Eye (tissue), 1 donor: ENCODE data around the gene MYOZ2.

Experiments used
- DNase-seq: peaks from one replicate; pipeline ENCODE4 v3.0.0-alpha.2; 2015

The MYOZ2 gene

GRCh38 chr4:119135721-119136121, at the start of gene MYOZ2:
Gene MYOZ2, plus strand, starts transcription at chr4:119135832. Its CDS starts 694 bp downstream, at chr4:119136526.
- DNase-seq = no peak

GRCh38 chr4:119087121-119087520, 48.5 kb upstream of the MYOZ2 start:
- DNase-seq = no peak

GRCh38 chr4:119087656-119088055, 48.0 kb upstream of the MYOZ2 start:
- no peak for DNase-seq

- DNase-seq = no peak
These were observed 42.4 kb upstream of the MYOZ2 start for GRCh38 chr4:119093042-119093827.

GRCh38 chr4:119097282-119097900, 38.2 kb upstream of the MYOZ2 start:
- DNase-seq = no peak

- no peak for DNase-seq
These were observed 37.3 kb upstream of the MYOZ2 start for GRCh38 chr4:119098306-119098705.

GRCh38 chr4:119099227-119099810, 36.3 kb upstream of the MYOZ2 start:
- no peak for DNase-seq

GRCh38 chr4:119100655-119101054, 35.0 kb upstream of the MYOZ2 start:
- no peak for DNase-seq

GRCh38 chr4:119103263-119103662, 32.4 kb upstream of the MYOZ2 start:
- peak; percentile 22 for DNase-seq

GRCh38 chr4:119104644-119105273, 30.9 kb upstream of the MYOZ2 start:
- DNase-seq = no peak

GRCh38 chr4:119105605-119106004, 30.0 kb upstream of the MYOZ2 start:
- DNase-seq = no peak

- no peak for DNase-seq
These were observed 29.3 kb upstream of the MYOZ2 start for GRCh38 chr4:119106036-119107000.

- no peak for DNase-seq
These were observed 25.5 kb upstream of the MYOZ2 start for GRCh38 chr4:119110121-119110520.

GRCh38 chr4:119111296-119111695, 24.3 kb upstream of the MYOZ2 start:
- DNase-seq = no peak

GRCh38 chr4:119113033-119113655, 22.5 kb upstream of the MYOZ2 start:
- DNase-seq = no peak

GRCh38 chr4:119116021-119116420, 19.6 kb upstream of the MYOZ2 start:
- DNase-seq = no peak

- no peak for DNase-seq
These were observed 18.4 kb upstream of the MYOZ2 start for GRCh38 chr4:119116925-119117900.

- DNase-seq = no peak
These were observed 17.2 kb upstream of the MYOZ2 start for GRCh38 chr4:119118397-119118796.

GRCh38 chr4:119124352-119124751, 11.3 kb upstream of the MYOZ2 start:
- DNase-seq = no peak

- DNase-seq = no peak
These were observed 9.7 kb upstream of the MYOZ2 start for GRCh38 chr4:119125931-119126330.

- no peak for DNase-seq
These were observed 7.5 kb upstream of the MYOZ2 start for GRCh38 chr4:119128148-119128547.
